Astrocyte (in vitro differentiated cells and primary cell): Measurements from ENCODE around the gene TNFRSF4. TPM values are rescaled to one million over a fixed set of nuclear protein-coding genes. Genes with fewer than 3 reads are reported as not detected.
A peak's percentile ranks its signal among the peaks of the same experiment; 100 is the strongest.

ENCODE experiments used
- DNase-seq: peaks from one replicate; pipeline ENCODE4 v3.0.0-alpha.2; 2010; ENCODE audit warnings: low read depth
- FAIRE-seq: peaks from 2 replicates; lab custom pipeline; 2011; peaks lifted over from hg19 to GRCh38; lab: Jason Lieb, UNC
- H2AFZ ChIP-seq: 2 replicates; pipeline ENCODE4 v1.6.0; 2012; ENCODE audit warnings: low read depth, low read length, inconsistent platforms
- H3K27ac ChIP-seq: 2 replicates; pipeline ENCODE4 v1.5.1; 2011; ENCODE audit warnings: low read depth, low read length, inconsistent platforms
- H3K27me3 ChIP-seq: 2 replicates; pipeline ENCODE4 v1.6.0; 2011; ENCODE audit warnings: low read length, inconsistent platforms; ENCODE audit not compliant: insufficient read depth
- H3K36me3 ChIP-seq: 2 replicates; pipeline ENCODE4 v1.5.1; 2011; ENCODE audit warnings: low read length, inconsistent platforms; ENCODE audit not compliant: insufficient read depth
- H3K4me1 ChIP-seq: 2 replicates; pipeline ENCODE4 v1.5.1; 2011; ENCODE audit warnings: low read length, inconsistent platforms; ENCODE audit not compliant: insufficient read depth
- H3K4me2 ChIP-seq: 2 replicates; pipeline ENCODE4 v1.6.0; 2012; ENCODE audit warnings: low read length, inconsistent platforms
- H3K4me3 ChIP-seq: 2 replicates; pipeline ENCODE4 v1.5.1; 2011; ENCODE audit warnings: low read depth, mild to moderate bottlenecking, low read length, inconsistent platforms; ENCODE audit not compliant: insufficient read depth
- H3K79me2 ChIP-seq: 2 replicates; pipeline ENCODE4 v1.6.0; 2012; ENCODE audit warnings: mild to moderate bottlenecking, low read length, inconsistent platforms; ENCODE audit not compliant: insufficient read depth
- H3K9ac ChIP-seq: 2 replicates; pipeline ENCODE4 v1.6.0; 2012; ENCODE audit warnings: mild to moderate bottlenecking, low read length, inconsistent platforms
- H3K9me3 ChIP-seq: 2 replicates; pipeline ENCODE4 v1.5.1; 2012; ENCODE audit warnings: low read depth, mild to moderate bottlenecking, low read length, inconsistent platforms; ENCODE audit not compliant: insufficient read depth
- H4K20me1 ChIP-seq: 2 replicates; pipeline ENCODE4 v1.6.0; 2012; ENCODE audit warnings: low read length, inconsistent platforms; ENCODE audit not compliant: insufficient read depth
- H3K27ac Mint-ChIP-seq: one replicate; pipeline ENCODE4 v1.8.0; 2021; ENCODE audit warnings: mild to moderate bottlenecking, mixed read lengths; ENCODE audit not compliant: unreplicated experiment
- H3K27me3 Mint-ChIP-seq: one replicate; pipeline ENCODE4 v1.8.0; 2021; ENCODE audit warnings: low read depth, mixed read lengths; ENCODE audit not compliant: unreplicated experiment
- H3K36me3 Mint-ChIP-seq: one replicate; pipeline ENCODE4 v1.8.0; 2021; ENCODE audit warnings: low read depth, mixed read lengths; ENCODE audit not compliant: unreplicated experiment
- H3K4me1 Mint-ChIP-seq: one replicate; pipeline ENCODE4 v1.8.0; 2021; ENCODE audit warnings: low read depth, mixed read lengths; ENCODE audit not compliant: unreplicated experiment
- H3K4me3 Mint-ChIP-seq: one replicate; pipeline ENCODE4 v1.8.0; 2021; ENCODE audit warnings: mild to moderate bottlenecking, moderate library complexity, mixed read lengths; ENCODE audit not compliant: unreplicated experiment
- H3K9me3 Mint-ChIP-seq: one replicate; pipeline ENCODE4 v1.8.0; 2021; ENCODE audit warnings: mild to moderate bottlenecking, mixed read lengths; ENCODE audit not compliant: unreplicated experiment
- EZH2 ChIP-seq: IDR thresholded peaks from 2 replicates; pipeline ENCODE4 v1.6.1; 2012; ENCODE audit warnings: mild to moderate bottlenecking, low read length, inconsistent platforms; ENCODE audit not compliant: insufficient read depth
- total RNA-seq: library from RNA; stranded (reverse); gene quantifications from 2 replicates; pipeline ENCODE4 v1.2.1, GENCODE V29; 2021
- TF ChIP-seq, protein P1 (sequence below): IDR thresholded peaks from 2 replicates; pipeline ENCODE4 v1.5.1; 2011; ENCODE audit warnings: low read depth, mild to moderate bottlenecking, inconsistent platforms, low read length, moderate library complexity; ENCODE audit not compliant: insufficient read depth

The TNFRSF4 gene
- total RNA-seq, 1 donor from 2014 or later: 0.41 TPM

DNA sequence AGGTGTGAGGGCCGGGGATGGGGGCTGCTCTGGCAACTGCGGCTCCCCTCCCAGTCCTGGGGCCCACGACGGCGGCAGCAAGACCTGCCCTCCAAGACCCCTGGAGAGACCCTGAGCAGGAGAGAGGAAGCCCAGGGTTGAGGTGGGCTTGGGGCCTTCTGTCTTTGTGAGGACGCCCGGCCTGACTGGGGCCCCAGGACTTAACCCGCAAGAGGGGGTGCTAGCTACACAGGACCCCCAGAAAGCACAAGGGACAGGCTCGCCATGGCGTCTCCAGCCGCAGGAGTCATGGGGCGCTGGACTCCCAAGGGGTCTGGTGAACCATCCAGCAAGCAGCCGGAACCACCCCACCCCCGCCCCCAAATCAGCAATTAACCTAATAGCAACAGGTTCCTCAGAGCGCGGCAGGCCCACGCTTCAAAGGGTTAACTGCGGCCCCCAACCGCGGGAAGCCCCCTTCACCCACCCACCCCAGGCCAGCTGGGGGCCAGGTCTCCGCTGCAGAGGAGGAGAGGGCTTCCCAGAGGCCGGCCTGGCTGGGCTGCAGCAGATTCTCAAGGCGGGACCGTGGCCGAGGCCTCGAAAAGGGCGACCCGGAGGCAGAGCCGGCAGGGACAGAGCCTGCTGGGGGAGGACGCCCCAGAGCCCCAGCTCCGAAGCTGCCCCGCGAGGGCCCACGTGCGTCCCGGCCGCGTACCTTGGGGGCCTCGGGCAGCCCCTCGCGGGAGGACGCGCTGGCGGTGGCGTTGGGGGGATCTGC lies 32.0 kb upstream of the TNFRSF4 start:
- Histone ChIP-seq H3K4me3 (no peak overlapping the region), H2AFZ (no peak overlapping the region), H3K27ac (no peak overlapping the region), H3K9me3 (no peaks in the 10 kb centered on the region), H3K4me2 (peak overlapping the region; percentile 55), H3K27me3 (peaks cover 3% of the 10 kb centered on the region), H4K20me1 (peaks cover 6% of the 10 kb centered on the region), H3K4me1 (no peaks in the 10 kb centered on the region), H3K36me3 (no peaks in the 10 kb centered on the region), H3K9ac (no peak overlapping the region), H3K79me2 (no peaks in the 10 kb centered on the region)
- no peak for FAIRE-seq
- Mint-ChIP-seq H3K27me3 (no peaks in the 10 kb centered on the region), H3K4me1 (peaks cover 3% of the 10 kb centered on the region), H3K9me3 (no peaks in the 10 kb centered on the region), H3K27ac (no peak overlapping the region), H3K4me3 (no peak overlapping the region), H3K36me3 (peaks cover under 1% of the 10 kb centered on the region)
- TF ChIP-seq, protein P1, sequence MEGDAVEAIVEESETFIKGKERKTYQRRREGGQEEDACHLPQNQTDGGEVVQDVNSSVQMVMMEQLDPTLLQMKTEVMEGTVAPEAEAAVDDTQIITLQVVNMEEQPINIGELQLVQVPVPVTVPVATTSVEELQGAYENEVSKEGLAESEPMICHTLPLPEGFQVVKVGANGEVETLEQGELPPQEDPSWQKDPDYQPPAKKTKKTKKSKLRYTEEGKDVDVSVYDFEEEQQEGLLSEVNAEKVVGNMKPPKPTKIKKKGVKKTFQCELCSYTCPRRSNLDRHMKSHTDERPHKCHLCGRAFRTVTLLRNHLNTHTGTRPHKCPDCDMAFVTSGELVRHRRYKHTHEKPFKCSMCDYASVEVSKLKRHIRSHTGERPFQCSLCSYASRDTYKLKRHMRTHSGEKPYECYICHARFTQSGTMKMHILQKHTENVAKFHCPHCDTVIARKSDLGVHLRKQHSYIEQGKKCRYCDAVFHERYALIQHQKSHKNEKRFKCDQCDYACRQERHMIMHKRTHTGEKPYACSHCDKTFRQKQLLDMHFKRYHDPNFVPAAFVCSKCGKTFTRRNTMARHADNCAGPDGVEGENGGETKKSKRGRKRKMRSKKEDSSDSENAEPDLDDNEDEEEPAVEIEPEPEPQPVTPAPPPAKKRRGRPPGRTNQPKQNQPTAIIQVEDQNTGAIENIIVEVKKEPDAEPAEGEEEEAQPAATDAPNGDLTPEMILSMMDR: no peak
- no peak for TF ChIP-seq EZH2
- DNase-seq: no peak

DNA sequence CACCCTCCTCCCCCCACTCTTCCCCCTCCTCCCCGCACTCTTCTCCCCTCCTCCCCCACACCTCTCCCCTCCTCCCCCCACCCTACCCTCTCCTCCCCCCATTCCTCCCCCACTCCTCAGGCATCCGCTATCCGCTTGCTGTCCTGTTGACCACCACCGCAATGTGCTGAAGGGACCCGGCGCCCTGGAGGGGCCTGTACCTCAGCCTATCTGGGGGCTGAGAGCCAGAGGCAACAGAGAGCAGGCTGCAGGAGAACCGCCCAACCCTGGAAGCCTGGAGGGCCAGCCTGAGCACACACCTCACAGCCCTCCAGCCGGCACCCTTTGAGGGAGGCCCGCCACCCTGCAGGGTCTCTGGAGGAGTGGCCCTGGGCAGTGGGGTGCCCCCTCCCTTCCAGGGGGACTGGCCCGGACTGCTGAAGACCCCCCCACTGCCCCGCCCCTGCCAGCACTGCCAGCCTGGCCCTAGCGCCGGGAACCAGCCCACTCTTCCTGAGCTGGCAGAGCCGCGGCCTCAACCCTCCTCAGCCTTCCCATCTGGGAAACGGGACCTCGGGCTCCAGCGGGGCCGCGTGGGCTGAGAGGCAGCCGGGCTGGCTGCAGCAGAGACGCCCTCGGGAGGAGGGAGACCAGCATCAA lies 31.3 kb upstream of the TNFRSF4 start:
- H2AFZ ChIP-seq: no peak overlapping the region
- no peak overlapping the region for H3K4me3 Mint-ChIP-seq

More for the DNA sequence above, 31.3 kb upstream of the TNFRSF4 start:
- Histone ChIP-seq H3K9me3 (no peaks in the 10 kb centered on the region), H3K4me3 (no peak overlapping the region), H3K27ac (no peak overlapping the region), H3K4me2 (no peak overlapping the region), H4K20me1 (peaks cover 6% of the 10 kb centered on the region), H3K79me2 (no peaks in the 10 kb centered on the region), H3K4me1 (no peaks in the 10 kb centered on the region), H3K36me3 (no peaks in the 10 kb centered on the region), H3K27me3 (peaks cover 3% of the 10 kb centered on the region), H3K9ac (no peak overlapping the region)
- DNase-seq: no peak
- no peak for TF ChIP-seq EZH2
- TF ChIP-seq, protein P1: no peak
- no peaks in the 10 kb centered on the region for H3K36me3 Mint-ChIP-seq
- peaks cover 3% of the 10 kb centered on the region for H3K4me1 Mint-ChIP-seq
- no peaks in the 10 kb centered on the region for H3K27me3 Mint-ChIP-seq
- no peak overlapping the region for H3K27ac Mint-ChIP-seq
- no peak for FAIRE-seq
- H3K9me3 Mint-ChIP-seq: no peaks in the 10 kb centered on the region
